HG03457 (cell line): ENCODE data around the gene PRKAB1.
"Not testable (repeated sequence)": the region's sequence is repeated elsewhere in the genome, so short reads cannot be mapped to it uniquely, and the experiment has no call there.

ENCODE experiments used
- ATAC-seq: cut with Tn5 transposase; IDR thresholded peaks from one replicate; pipeline ENCODE4 v1.9.1; 2021; ENCODE audit warnings: moderate number of reproducible peaks; ENCODE audit not compliant: unreplicated experiment

PRKAB1 gene, protein sequence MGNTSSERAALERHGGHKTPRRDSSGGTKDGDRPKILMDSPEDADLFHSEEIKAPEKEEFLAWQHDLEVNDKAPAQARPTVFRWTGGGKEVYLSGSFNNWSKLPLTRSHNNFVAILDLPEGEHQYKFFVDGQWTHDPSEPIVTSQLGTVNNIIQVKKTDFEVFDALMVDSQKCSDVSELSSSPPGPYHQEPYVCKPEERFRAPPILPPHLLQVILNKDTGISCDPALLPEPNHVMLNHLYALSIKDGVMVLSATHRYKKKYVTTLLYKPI

DNA sequence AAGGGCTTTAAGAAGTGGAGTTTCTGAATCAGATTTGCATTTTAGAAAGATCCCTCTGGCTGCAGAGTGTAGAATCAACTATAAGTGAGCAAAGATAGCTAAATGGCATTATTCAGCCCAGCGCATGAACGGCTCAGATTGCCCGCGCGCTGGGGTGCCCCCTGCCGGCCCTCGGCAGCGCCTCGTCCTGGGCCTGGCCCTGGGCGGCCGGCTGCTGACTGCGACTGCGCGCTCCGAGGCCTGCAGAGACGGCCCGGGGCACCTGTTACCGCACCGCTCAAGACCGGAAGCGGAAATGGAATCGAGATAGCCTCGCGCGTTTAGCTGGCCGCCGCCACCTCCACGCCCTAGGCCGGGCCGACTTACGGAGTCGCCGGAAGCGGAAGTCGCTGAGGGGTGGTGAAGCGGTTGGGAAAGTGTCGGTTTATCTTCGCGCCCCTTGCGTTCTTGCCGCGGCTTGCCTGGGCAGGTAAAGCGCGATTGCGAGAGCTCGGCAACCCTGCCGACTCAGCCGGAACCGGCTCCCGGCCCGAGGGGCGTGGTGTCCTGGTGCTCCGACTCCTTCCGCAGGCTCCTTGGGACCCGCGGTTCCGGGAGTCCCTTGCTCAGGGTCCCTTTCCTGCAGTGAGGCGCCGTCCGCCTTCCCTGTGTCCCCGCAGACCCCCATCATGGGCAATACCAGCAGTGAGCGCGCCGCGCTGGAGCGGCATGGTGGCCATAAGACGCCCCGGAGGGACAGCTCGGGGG is at the start of gene PRKAB1:
PRKAB1 (plus strand) TSS at position 557 of the 747 bp plus-strand sequence; CDS start at position 669, 112 bp downstream.
- ATAC-seq = peak; percentile 91

DNA sequence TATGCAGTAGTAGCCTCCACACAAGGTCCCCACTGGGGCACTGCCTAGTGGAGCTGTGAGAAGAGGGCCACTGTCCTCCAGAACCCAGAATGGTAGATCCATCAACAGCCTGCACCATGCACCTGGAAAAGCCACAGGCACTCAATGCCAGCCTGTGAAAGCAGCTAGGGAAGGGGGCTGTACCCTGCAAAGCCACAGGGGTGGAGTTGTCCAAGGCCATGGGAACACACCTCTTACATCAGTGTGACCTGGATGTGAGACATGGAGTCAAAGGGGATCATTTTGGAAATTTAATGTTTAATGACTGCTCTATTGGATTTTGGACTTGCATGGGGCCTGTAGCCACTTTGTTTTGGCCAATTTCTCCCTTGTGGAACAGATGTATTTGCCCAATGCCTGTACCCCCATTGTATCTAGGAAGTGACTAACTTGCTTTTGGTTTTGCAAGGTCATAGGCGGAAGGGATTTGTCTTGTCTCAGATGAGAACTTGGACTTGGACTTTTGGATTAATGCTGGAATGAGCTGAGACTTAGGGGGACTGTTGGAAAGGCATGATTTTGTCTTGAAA is 49.5 kb upstream of the PRKAB1 start:
- ATAC-seq = not testable (repeated sequence)

- no peak for ATAC-seq
Measured at GRCh38 chr12:119620490-119620889, 47.4 kb upstream of the PRKAB1 start.

DNA sequence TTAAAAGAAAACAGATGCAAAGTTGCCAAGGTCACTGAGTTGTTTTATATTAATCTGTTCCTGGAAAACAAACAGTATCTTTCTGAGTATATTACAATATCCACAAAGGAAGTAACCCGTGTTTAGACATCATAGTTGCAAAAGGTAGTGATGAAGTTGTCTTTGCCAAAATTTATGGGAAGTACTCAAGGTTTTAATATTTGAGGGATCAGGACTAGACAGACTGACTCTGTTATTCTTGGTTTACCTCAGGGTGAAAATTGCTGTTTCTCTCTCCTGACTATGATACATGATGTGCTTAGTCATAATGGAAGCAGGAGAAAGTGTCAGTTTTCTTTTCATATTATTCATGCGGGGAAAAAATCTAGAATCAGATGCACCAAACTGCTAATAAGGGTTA is 46.1 kb upstream of the PRKAB1 start:
- no peak for ATAC-seq

DNA sequence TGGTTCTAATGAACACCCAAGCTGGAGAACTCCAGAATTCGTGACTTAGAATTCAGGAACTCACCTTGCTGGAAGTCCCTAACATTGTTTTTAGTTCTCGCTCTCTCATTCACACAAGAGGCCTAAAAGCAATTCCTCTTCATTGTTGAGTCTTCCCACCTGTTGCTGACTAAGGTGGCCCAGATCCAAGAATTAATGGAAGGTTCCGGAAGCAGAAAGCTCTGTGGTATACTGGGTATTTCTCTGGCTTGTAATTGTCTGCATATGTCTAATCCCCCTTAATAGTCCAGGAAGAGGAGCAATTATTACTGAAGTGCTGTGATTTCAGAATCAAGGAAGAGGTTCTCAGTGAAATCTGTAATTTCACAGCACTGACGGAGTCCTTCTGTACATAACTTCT is 43.0 kb upstream of the PRKAB1 start:
- no peak for ATAC-seq

DNA sequence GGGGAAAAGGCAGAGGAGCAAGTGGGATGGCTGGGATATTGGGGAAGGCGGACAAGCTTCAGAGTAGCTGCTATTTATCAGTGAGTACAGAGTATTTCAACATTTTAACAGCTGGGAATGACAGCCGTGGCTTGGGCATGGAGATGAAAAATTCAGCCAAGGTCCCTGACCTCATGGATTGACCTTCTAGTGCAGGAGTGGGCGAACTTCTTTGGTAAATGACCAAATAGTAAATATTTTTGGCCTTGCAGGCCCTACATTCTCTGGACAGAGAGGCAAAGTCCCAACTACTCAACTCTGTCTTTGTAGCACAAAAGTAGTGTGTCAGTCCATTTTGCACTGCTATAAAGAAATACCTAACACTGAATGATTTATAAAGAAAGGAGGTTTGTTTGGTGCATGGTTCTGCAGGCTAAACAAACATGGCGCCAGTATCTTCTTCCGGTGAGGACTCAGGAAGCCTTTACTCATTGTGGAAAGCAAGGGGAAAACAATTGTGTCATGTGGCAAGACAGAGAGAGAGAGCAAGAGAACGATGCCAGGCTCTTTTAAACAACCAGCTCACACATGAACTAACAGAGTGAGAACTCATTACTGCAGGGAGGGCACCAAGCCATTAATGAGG is 40.8 kb upstream of the PRKAB1 start:
- ATAC-seq = no peak

DNA sequence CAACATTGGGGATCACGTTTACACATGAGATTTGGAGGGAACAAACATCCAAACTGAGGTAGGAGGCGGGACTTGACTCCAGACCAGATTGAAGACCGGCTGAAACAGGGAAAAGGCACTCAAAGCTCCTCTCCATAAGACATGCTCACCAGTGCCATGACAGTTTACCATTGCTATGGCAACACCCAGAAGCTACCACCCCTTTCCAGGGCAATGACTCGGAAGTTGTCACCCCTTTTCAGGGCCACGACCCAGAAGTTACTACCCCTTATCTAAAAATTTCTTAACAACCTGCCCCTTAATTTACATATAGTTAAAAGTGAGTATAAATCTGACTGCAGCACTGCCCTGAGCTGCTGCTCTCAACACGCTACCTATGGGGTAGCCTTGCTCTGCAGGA is 40.2 kb upstream of the PRKAB1 start:
- ATAC-seq = no peak

- ATAC-seq = no peak
Measured at GRCh38 chr12:119630223-119630780, 37.6 kb upstream of the PRKAB1 start.

GRCh38 chr12:119630962-119631550 is 36.9 kb upstream of the PRKAB1 start:
- no peak for ATAC-seq

DNA sequence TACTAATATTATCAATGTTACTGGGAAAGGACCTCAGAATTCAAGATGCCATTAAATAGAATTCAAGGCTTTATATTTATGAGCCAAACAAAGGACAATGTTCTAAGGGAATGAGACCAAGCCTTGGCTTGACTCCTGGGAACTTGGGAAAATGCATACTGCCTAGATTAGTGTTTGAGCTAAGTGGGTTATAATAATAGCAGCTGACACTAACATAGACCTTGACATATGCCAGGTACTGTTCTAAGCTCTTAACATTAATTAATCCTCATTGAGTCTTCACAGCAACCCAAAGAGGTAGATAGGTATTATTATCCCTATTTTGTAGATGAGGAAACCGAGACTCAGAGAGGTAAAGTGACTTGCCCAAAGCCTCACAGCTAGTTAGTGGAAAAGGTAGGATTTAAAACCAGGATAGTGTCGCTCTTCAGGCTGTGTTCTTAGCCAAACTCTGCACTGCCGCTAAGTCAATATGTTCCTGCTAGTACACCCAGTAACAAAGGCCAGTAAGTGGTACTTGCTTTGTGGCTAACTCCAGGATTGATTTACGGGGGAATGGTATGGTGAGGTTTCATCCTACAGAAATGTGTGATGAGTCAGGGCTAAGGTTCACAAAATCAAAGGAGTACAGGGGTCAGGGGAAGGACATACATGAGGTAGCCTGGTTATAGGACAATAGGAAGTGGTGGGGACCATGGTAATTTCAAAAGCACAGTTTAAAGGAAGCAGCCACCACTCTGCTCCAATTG is 35.8 kb upstream of the PRKAB1 start:
- ATAC-seq = no peak

DNA sequence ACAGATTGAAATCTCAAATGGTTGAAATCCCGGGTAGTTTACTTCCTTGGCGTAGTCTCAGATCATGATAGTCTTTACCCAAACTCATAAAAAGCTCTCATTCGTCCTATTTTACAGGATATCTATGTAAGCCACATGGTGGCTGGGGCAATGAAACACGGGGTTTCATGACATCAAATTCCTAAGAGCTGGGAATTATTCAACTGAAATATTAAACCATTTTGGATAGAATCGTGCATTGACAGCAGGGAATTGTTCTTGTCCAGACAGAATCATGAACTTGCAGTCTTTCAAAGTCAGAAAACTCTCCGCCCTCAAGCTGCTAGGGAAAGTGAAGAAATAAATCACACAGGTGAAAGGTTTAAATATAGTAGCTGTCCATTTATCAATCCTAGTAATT is 33.2 kb upstream of the PRKAB1 start:
- no peak for ATAC-seq

GRCh38 chr12:119642986-119643385 is 24.9 kb upstream of the PRKAB1 start:
- no peak for ATAC-seq

DNA sequence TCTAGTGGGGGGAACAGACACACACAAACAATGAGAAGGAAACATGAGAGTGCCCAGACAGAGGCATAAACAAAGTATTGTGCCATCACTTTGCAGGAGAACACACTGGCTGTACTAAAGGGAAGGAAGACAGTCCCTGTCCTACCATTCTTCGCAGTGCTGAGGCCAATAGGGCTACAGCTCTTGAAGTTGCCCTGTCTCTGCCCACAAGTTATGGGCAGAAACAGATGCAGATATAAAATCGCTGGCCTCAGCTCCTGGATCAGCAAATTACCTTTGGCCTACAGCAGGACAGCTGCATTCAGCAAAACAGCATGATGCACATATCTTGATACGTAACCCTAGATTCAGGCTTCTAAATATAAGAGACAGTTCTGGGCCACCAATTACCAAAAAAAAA is 23.0 kb upstream of the PRKAB1 start:
- ATAC-seq = no peak

DNA sequence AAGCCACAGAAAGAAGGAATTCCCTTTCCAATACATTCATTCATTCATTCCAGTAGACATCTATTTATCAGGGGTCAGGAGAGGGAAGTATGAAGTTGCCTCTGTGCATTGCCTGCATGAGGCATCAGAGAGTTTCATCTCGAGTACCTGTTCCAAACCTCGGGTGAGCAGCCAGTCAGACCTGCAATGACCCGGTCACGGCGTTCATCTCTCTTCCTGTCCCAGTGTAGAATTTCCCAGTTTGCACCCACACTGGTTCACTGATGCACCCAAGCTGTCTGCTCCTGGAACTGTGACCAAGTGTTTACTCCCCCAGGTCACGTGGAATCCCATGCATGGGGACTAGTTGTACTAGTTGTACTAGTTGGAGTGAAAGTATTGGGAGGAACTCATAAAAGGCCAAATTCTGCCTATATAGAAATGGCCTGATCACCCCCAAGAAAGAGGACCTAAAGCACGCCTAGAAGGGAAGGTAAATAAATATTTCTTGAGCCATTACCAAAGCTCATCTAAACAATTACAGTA is 22.3 kb upstream of the PRKAB1 start:
- ATAC-seq = no peak

- no peak for ATAC-seq
Measured at GRCh38 chr12:119649202-119649808, 18.6 kb upstream of the PRKAB1 start.

- no peak for ATAC-seq
Measured at GRCh38 chr12:119652665-119653064, 15.3 kb upstream of the PRKAB1 start.

- not testable (repeated sequence) for ATAC-seq
Measured at GRCh38 chr12:119657001-119657400, 10.9 kb upstream of the PRKAB1 start.

DNA sequence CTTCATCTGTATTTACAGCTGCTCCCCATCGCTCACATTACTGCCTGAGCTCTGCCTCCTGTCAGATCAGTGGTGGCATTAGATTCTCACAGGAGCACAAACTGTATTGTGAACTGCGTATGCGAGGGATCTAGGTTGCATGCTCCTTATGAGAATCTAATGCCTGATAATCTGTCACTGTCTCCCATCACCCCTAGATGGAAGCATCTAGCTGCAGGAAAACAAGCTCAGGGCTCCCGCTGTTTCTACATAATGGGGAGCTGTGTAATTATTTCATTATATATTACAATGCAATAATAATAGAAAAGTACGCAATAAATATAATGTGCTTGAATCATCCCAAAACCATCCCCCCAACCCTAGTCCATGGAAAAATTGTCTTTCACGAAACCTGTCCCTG is 9.8 kb upstream of the PRKAB1 start:
- not testable (repeated sequence) for ATAC-seq

GRCh38 chr12:119659289-119659897 is 8.5 kb upstream of the PRKAB1 start:
- no peak for ATAC-seq
